Measurements from ENCODE around the gene WNT8B.

GRCh38 chr10:100502926-100503494, 40.2 kb downstream of the WNT8B start:
- TF ChIP-seq CTCF (IDR thresholded peaks at IDR 0.05): no peak
- no peak for TF ChIP-seq POLR2A (IDR thresholded peaks at IDR 0.05)
- no peak for TF ChIP-seq POLR2AphosphoS5 (IDR thresholded peaks at IDR 0.05)
- TF ChIP-seq EP300 (IDR thresholded peaks at IDR 0.05): no peak

Data from gastroesophageal sphincter (tissue), 3 donors.